Central memory CD8-positive, alpha-beta T cell (primary cell): ENCODE results near the gene NEU1.
"Not testable (repeated sequence)": the region's sequence is repeated elsewhere in the genome, so short reads cannot be mapped to it uniquely, and the experiment has no call there.

Experiments
- ATAC-seq: fragments of 150-1000 bp; cut with Tn5 transposase; replicated peaks from 2 replicates; pipeline ENCODE4 v1.10.0; 2022; ENCODE audit warnings: mild to moderate bottlenecking, moderate FRiP score, moderate number of reproducible peaks; ENCODE audit not compliant: poor library complexity, severe bottlenecking; ENCODE audit errors: extremely low read depth
- DNase-seq, 2 donors: peaks; one replicate each; pipeline ENCODE4 v3.0.0; 2021; ENCODE audit warnings: low spot score in 2 of 2
- H3K27ac Mint-ChIP-seq: one replicate; pipeline ENCODE4 v1.8.0; 2022; ENCODE audit warnings: low read depth, mild to moderate bottlenecking, moderate library complexity, mixed read lengths
- H3K27me3 Mint-ChIP-seq: one replicate; pipeline ENCODE4 v1.8.0; 2022; ENCODE audit warnings: mixed read lengths
- H3K36me3 Mint-ChIP-seq: one replicate; pipeline ENCODE4 v1.8.0; 2022; ENCODE audit warnings: mild to moderate bottlenecking, moderate library complexity, mixed read lengths; ENCODE audit not compliant: insufficient read depth
- H3K4me1 Mint-ChIP-seq: one replicate; pipeline ENCODE4 v1.8.0; 2022; ENCODE audit warnings: mixed read lengths
- H3K4me3 Mint-ChIP-seq: one replicate; pipeline ENCODE4 v1.8.0; 2022; ENCODE audit warnings: mild to moderate bottlenecking, moderate library complexity, mixed read lengths
- H3K9me3 Mint-ChIP-seq: one replicate; pipeline ENCODE4 v1.8.0; 2022; ENCODE audit warnings: mixed read lengths

The NEU1 gene

DNA sequence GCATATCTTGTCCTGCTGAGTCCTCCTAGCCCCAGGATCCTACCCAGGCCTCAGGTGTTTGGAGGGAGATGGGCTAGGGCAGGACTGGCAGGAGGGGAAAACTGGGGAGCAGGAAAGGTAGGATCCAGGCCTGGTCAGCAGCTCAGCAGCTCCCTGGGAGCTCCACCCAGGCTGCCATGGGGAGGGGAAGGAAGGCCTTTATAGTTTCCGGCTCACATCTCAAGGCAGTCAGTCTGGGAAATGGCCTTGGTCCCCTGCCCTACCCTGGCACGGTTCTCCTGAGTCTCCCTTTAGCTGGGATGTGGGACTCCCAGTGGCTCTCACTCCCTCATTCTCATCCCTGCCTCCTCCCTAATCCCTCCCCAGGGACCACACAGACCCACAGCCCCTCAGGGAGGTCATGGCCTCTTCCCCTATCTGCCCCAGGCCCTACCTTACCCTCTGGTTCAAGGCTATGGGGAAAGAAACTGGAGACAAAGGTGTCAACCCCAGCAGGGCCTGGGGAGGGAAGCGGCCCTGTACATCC is 14.6 kb upstream of the NEU1 start:
- Mint-ChIP-seq H3K27me3 (no peaks in the 10 kb centered on the region), H3K9me3 (no peaks in the 10 kb centered on the region), H3K4me1 (no peaks in the 10 kb centered on the region), H3K36me3 (peaks cover 18% of the 10 kb centered on the region), H3K27ac (no peak overlapping the region), H3K4me3 (no peak overlapping the region)
- ATAC-seq (no peak), DNase-seq (no peak)

DNA sequence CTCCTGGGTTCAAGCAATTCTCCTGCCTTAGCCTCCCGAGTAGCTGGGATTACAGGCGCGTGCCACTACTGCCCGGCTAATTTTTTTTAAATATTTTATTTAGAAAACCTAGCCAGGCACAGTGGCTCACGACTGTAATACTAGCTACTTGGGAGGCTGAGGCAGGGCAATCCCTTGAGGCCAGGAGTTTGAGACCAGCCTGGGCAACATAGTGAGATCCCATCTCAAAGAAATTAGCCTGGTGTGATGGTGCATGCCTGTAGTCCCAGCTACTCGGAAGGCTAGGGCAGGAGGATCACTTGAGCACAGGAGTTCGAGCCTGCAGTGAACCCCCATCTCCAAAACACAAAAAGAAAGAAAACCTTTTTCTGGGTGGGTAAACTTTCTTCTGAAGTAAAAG is 13.7 kb upstream of the NEU1 start:
- ATAC-seq (no peak), DNase-seq (no peak)
- Mint-ChIP-seq H3K36me3 (peaks cover 13% of the 10 kb centered on the region), H3K4me1 (no peaks in the 10 kb centered on the region), H3K4me3 (no peak overlapping the region), H3K27me3 (no peaks in the 10 kb centered on the region), H3K27ac (no peak overlapping the region), H3K9me3 (no peaks in the 10 kb centered on the region)

DNA sequence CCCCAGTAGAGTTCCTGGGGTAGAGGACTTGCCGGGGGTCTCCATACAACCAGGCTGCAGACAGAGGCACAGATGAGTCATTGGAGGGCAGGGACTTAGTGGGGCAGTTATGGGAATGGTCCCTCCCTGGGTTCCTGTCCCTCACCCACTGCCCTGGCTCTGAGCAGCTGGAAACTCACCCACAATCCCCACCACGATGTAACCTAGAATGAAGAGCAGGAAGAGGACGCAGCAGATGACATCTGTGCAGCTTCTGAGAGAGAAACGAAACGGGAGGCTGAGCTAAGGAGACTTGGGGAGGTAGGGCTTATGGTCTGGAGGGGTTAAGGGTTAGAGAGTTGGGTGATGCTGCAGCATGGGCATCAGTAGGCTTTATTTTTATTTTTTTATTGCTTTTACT is 13.3 kb upstream of the NEU1 start:
- H3K4me1 Mint-ChIP-seq: no peaks in the 10 kb centered on the region
- no peaks in the 10 kb centered on the region for H3K27me3 Mint-ChIP-seq
- H3K9me3 Mint-ChIP-seq: no peaks in the 10 kb centered on the region
- no peak overlapping the region for H3K27ac Mint-ChIP-seq
- DNase-seq (no peak), ATAC-seq (no peak)
- H3K36me3 Mint-ChIP-seq: peaks cover 10% of the 10 kb centered on the region
- no peak overlapping the region for H3K4me3 Mint-ChIP-seq

DNA sequence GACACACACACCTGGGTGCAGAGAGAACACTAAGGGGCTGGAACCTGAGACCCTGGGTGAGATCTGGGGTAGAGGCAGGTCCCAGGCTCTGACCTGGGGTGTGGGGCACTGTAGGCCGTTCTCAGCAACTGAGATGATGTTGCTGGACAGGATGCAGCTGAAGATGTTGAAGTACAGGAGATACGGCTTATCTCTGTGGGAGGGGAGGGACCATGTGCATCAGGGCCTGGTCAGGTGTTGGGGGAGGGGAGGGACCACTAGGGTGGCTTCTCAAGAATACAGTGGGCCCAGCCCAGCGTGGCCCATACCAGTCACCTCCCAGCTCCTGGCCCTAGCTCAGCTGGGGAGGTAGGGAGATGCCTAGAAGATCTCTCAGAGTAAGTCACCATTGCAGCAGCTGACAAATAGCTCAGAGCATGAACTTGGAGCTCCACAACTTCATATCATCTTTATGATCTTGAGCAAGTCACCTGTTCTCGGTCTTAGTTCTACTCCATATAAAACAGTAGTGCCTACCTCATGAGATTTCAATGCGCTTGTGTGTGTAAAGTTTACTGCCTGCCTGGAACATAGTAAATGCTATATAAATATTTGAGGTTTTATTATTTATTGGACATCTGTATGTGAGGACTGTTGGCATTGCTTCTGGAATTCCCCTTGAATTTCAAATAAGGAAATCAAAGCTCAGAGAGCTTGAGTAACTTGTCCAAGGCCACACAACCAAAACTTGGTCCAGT is 12.4 kb upstream of the NEU1 start:
- Mint-ChIP-seq H3K27ac (no peak overlapping the region), H3K4me3 (no peak overlapping the region)
- no peak for DNase-seq

DNA sequence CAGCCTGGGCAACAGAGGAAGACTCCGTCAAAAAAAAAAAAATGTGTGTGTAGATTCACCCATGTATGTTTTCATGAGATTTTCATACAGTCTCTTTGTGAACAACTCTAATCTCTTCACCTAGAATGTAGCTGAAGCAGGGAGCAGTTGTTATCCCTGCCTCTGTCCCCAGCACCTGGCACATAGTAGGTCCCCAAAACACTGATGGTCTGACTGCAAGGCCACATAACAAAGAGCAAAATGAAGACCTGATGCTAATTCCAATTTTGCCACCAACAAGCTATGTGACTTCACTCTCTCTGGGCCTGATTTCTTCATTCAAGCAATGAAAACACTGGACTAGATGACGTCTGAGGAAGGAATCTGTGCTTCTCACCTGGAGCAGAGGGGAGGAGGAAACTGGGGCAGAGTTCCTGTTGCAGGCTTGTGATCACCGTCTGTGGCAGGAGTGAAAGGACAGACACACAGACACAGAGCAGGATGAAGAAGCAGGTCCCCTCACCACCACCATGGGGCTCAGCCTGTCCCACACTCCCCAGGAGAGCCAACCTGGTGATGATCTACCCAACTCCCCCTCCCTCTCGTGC is 11.6 kb upstream of the NEU1 start:
- Mint-ChIP-seq H3K27me3 (no peaks in the 10 kb centered on the region), H3K27ac (peak overlapping the region; percentile 23), H3K36me3 (peaks cover 2% of the 10 kb centered on the region), H3K4me3 (no peak overlapping the region), H3K9me3 (no peaks in the 10 kb centered on the region), H3K4me1 (no peaks in the 10 kb centered on the region)
- ATAC-seq (no peak), DNase-seq (no peak)

More for the DNA sequence above, 12.4 kb upstream of the NEU1 start:
- no peaks in the 10 kb centered on the region for H3K27me3 Mint-ChIP-seq
- peaks cover 5% of the 10 kb centered on the region for H3K36me3 Mint-ChIP-seq
- H3K9me3 Mint-ChIP-seq: no peaks in the 10 kb centered on the region
- H3K4me1 Mint-ChIP-seq: no peaks in the 10 kb centered on the region
- ATAC-seq: no peak

DNA sequence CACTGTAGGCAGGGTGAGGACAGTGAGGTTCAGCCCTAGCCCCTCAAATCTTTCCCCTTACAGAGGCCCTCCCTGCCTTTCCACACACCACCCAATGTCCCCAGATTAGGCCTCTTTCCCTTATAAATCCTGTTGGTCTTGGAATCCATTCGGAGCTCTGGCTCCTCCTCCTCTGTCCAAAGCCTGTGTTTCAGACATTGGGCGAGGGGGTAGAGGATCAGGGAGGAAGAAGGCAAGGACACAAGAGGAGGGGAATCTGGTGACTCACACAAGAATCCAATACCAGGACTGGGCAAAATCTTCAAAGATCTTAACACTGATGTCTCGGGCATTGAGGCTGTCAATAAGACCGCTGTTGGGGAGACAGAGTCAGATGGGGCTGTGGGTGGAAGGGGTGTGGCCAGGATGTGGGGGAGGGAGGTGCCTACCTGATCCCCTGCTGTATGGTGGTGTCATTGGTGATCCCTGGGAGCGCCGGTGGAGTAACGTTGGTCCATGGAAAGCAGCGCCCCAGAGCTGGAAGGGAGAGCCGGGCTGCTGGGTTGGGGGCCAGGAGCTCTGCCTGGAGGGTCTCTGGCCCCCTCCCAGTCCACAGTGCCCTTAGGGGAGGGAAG is 8.5 kb upstream of the NEU1 start:
- ATAC-seq (no peak), DNase-seq (no peak)
- Mint-ChIP-seq H3K27me3 (no peaks in the 10 kb centered on the region), H3K4me3 (no peak overlapping the region), H3K4me1 (no peaks in the 10 kb centered on the region), H3K36me3 (peaks cover 1% of the 10 kb centered on the region), H3K9me3 (no peaks in the 10 kb centered on the region), H3K27ac (no peak overlapping the region)

DNA sequence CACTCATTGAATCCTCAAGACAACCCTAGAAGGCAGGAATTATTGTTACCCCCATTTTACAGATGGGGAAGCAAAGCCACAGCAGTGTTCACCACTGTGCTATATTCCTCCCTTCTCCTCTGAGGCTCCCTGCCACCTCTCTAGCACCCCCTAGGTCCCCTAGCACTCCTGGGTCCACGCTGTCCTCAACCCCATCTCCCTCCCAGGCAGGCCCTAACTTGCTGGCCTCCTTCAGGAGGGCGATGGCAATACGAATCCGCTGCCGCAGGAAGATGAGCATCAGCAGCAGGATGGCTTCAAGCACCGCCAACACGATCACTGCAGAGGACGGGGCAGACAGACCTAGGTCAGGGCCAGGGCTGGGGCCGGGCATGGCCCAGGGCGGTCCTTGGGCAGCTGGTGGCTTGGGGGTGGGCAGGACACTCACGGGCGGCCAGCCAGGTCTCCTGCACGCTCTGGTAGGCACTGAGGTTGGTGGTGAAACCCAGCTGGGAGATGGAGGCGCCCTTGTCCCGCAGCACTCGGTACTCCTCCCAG is 7.8 kb upstream of the NEU1 start:
- Mint-ChIP-seq H3K36me3 (peaks cover 1% of the 10 kb centered on the region), H3K27ac (no peak overlapping the region), H3K9me3 (no peaks in the 10 kb centered on the region), H3K4me3 (no peak overlapping the region), H3K4me1 (no peaks in the 10 kb centered on the region), H3K27me3 (no peaks in the 10 kb centered on the region)
- DNase-seq (no peak), ATAC-seq (no peak)

DNA sequence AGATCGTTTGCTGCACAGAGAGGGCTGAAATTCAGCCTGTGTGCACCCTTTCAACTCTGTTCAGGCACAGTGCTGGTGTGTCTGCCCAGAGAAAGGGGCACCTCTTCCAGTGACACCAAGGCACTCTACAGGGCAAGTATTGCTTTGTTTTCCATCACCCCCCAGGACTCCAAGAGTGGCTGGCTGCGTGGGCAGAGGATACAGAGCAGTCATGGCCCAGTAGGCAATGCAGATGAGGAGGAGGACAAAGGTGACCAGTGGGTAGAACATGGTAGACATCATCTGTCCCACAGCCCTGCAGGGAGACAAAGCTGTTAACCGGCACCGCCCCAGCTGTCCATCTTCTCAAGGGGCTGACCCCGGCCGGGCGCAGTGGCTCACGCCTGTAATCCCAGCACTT is 6.7 kb upstream of the NEU1 start:
- Mint-ChIP-seq H3K36me3 (peaks cover 2% of the 10 kb centered on the region), H3K27ac (no peak overlapping the region), H3K27me3 (no peaks in the 10 kb centered on the region), H3K9me3 (no peaks in the 10 kb centered on the region), H3K4me1 (no peaks in the 10 kb centered on the region), H3K4me3 (no peak overlapping the region)
- DNase-seq (no peak), ATAC-seq (no peak)

DNA sequence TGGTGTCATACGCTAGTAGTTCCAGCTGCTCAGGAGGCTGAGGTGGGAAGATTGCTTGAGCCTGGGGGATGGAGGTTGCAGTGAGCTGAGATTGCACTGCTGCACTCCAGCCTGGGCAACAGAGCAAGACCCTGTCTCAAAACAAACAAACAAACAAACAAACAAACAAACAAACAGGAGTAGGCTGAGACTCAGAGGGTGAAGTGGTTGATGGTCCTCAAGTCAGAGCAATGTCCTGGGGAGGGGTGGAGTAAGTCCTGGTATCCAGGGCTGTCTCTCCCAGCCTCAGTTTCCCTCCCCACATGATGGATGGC is 6.0 kb upstream of the NEU1 start:
- not testable (repeated sequence) for H3K36me3 Mint-ChIP-seq, H3K4me1 Mint-ChIP-seq, ATAC-seq, H3K9me3 Mint-ChIP-seq, H3K27me3 Mint-ChIP-seq, H3K27ac Mint-ChIP-seq, H3K4me3 Mint-ChIP-seq, DNase-seq

DNA sequence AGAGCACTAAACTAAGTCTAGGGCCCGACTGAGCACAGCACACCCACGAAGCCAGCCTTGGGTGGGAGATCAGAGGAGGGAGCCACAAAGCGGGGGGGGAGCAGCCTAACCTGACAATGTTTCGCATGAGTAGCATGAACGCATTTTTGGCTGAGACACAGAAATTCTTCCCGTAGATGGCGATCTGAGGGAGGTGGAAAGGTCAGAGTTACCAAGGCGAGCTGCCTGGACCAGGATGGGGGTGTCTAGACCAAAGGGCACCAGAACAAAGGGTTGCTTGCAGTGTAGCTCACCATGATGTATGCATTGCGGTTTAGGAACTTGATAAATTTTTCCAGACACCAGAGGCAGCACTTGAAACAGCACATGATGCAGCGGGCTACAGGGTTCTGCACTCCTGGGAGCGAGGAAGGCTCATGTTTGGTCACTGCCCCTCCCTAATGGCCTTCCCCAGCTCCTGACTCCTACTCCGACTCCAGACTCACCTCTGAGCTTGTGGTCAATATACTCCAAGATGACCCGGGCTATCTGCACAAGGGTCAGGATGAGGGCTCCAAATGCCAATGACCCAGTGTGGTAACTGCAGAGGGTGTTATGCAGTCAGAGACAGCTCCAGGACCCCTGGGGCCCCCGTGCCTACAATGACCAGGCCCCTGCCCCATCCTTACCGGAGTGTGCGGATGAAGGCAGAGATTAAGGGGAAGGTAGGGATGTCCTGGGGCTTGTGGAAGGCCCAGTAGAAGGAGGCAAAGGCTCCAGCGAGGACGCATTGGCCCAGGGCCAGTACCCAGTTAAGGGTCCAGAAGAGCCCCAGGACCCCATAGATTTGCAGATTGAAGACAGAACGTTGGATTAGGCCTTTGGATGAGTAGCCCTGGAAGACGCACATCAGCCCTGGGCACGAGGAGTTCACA is 2.8 kb upstream of the NEU1 start:
- H3K4me3 Mint-ChIP-seq: no peak overlapping the region
- H3K36me3 Mint-ChIP-seq: peaks cover 23% of the 10 kb centered on the region
- peaks cover 26% of the 10 kb centered on the region for H3K4me1 Mint-ChIP-seq
- ATAC-seq: no peak
- H3K9me3 Mint-ChIP-seq: no peaks in the 10 kb centered on the region
- no peaks in the 10 kb centered on the region for H3K27me3 Mint-ChIP-seq
- no peak overlapping the region for H3K27ac Mint-ChIP-seq
- no peak for DNase-seq

DNA sequence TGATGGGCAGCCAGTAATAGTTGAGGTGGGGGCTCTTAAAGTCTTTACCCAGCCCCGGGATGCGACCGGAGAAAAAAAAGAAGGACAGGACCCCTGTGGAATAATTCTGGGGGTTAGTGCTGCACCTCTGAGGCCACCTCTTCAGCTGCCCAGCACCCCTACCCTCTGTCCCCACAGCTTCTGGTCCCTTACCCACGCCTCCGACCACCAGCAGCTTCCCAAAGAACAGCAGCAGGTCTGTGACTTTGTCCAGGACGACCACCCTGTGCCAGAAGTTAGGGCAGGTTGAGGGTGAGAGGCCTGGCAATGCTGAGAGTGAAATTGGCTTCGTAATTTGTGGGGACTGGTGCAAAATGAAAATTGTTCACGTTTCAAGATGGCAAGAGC is 2.2 kb upstream of the NEU1 start:
- DNase-seq: no peak
- H3K4me1 Mint-ChIP-seq: peaks cover 26% of the 10 kb centered on the region
- peaks cover 25% of the 10 kb centered on the region for H3K36me3 Mint-ChIP-seq
- ATAC-seq: no peak
- H3K27me3 Mint-ChIP-seq: no peaks in the 10 kb centered on the region
- H3K9me3 Mint-ChIP-seq: no peaks in the 10 kb centered on the region
- no peak overlapping the region for H3K4me3 Mint-ChIP-seq
- no peak overlapping the region for H3K27ac Mint-ChIP-seq

DNA sequence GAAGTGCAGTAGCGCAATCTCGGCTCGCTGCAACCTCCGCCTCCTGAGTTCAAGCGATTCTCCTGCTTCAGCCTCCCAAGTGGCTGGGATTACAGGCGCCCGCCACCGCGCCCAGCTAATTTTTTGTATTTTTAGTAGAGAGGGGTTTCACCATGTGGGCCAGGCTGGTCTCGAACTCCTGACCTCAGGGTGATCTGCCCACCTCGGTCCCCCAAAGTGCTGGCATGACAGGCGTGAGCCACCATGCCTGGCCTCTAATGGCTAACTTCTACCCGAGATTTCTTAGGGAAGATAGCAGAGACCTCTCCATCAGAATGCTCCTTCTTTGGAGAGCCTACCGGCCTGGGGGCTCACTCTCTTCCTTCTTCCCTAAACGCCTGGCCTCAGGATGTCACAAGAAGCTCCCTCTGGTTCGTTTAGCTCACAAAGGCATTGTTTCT is 1.5 kb upstream of the NEU1 start:
- peak overlapping the region; percentile 94 for H3K27ac Mint-ChIP-seq
- peaks cover 28% of the 10 kb centered on the region for H3K36me3 Mint-ChIP-seq
- not testable (repeated sequence) for H3K9me3 Mint-ChIP-seq, H3K27me3 Mint-ChIP-seq, DNase-seq, ATAC-seq
- H3K4me1 Mint-ChIP-seq: peaks cover 26% of the 10 kb centered on the region
- H3K4me3 Mint-ChIP-seq: peak overlapping the region; percentile 81
